ENCODE data around the gene UHRF1. TPM values are rescaled to one million over a fixed set of nuclear protein-coding genes. Genes with fewer than 3 reads are reported as not detected.

UHRF1 gene
- total and polyA plus RNA-seq, 2 of the 4 experiments (the other 2 are of a cell fraction), result 47.4 to 57.4 TPM

DNA sequence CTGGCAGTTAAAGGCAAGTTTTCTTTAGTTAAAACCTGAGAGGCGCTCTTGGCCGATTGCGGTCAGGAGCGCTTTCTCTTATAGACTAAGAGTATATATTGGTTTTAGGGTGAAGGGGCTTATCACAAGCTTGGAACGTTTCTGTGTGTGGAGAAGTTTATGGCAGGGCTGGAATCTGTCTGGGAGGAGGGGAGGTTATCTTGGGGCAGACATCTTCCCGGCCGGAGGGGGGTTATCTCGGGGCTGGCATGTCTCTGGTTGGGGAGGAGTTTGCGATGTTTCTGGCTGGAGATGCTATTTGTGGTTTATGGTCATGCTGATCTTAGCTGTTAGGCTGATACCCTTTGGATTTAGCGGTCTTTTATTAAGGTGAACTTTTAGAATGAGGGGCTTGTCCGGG lies 78.0 kb downstream of the UHRF1 start:
- Histone ChIP-seq H3K4me2 (ENCODE audit: low read depth, low read length) (no peak overlapping the region), H3K36me3 (ENCODE audit: control insufficient read depth, insufficient read depth, low read length) (peaks cover 8% of the 10 kb centered on the region; the same call in 1 of the 2 replicates), H3K4me1 (ENCODE audit: control insufficient read depth, insufficient read depth, low read length) (peaks cover 22% of the 10 kb centered on the region), H3K27ac (ENCODE audit: insufficient read depth, low read length) (no peak overlapping the region), H3K23ac (ENCODE audit: low read depth, low read length) (no peak overlapping the region; the same call in 1 of the 2 replicates), H2AFZ (replicated peaks; ENCODE audit: low read length, poor library complexity) (peak overlapping the region; percentile 23), H3K14ac (replicated peaks; ENCODE audit: low read depth, low read length) (no peak overlapping the region), H3K4ac (ENCODE audit: low read depth, low read length) (0 out of 2 replicates have a peak overlapping the region, but pooled peaks have one; percentile 21), H3K9me3 (ENCODE audit: control insufficient read depth, insufficient read depth, low read length) (no peaks in the 10 kb centered on the region; the same call in 1 of the 2 replicates), H2AK5ac (ENCODE audit: low read depth, low read length) (no peak overlapping the region), H2BK20ac (ENCODE audit: low read depth, low read length) (no peak overlapping the region), H3K27me3 (ENCODE audit: control insufficient read depth, insufficient read depth, low read length) (no peaks in the 10 kb centered on the region), H3K9ac (ENCODE audit: low read depth, low read length) (no peak overlapping the region), H3K4me3 (ENCODE audit: insufficient read depth, low read depth, low read length) (no peak overlapping the region), H3K18ac (ENCODE audit: low read depth, low read length) (no peak overlapping the region), H4K8ac (ENCODE audit: low read depth in 2 of 2, low read length in 2 of 2) (no peak overlapping the region), H4K5ac (ENCODE audit: low read depth, low read length) (no peak overlapping the region), H3K9me1 (ENCODE audit: insufficient read depth, low read length) (peaks cover 26% of the 10 kb centered on the region), H2BK120ac (ENCODE audit: low read depth, low read length) (no peak overlapping the region), H4K20me1 (ENCODE audit: insufficient read depth, low read length) (peaks cover 99% of the 10 kb centered on the region), H2AK9ac (replicated peaks; ENCODE audit: low read depth, low read length, poor library complexity) (no peak overlapping the region), H3K56ac (ENCODE audit: extremely low read depth, insufficient read depth, low read length) (no peak overlapping the region), H4K91ac (ENCODE audit: insufficient read depth, low read depth, low read length) (no peak overlapping the region), H3K79me1 (ENCODE audit: low read depth in 1 of 2, low read length in 2 of 2) (peaks cover 22 to 95% of the 10 kb centered on the region in 2 experiments), H2BK15ac (ENCODE audit: low read depth, low read length) (no peak overlapping the region), H2BK5ac (ENCODE audit: low read depth, low read length, poor library complexity, severe bottlenecking) (no peak overlapping the region)
- TF ChIP-seq ELK1 (IDR thresholded peaks at IDR 0.05; ENCODE audit: borderline replicate concordance, low read depth, low read length) (no peak), RCOR1 (IDR thresholded peaks at IDR 0.05; ENCODE audit: insufficient replicate concordance, low read length) (no peak), RFX5 (IDR thresholded peaks at IDR 0.05; ENCODE audit: low read depth, low read length) (no peak), CHD1 (IDR thresholded peaks at IDR 0.05; ENCODE audit: low read depth, low read length) (no peak), SMC3 (IDR thresholded peaks at IDR 0.05; ENCODE audit: low read depth, low read length) (no peak), POLR2A (IDR thresholded peaks at IDR 0.05; ENCODE audit: low read depth, low read length) (no peak), CEBPB (IDR thresholded peaks at IDR 0.05; ENCODE audit: low read depth, low read length) (no peak), USF2 (IDR thresholded peaks at IDR 0.05; ENCODE audit: low read depth, low read length) (no peak), MAFK (IDR thresholded peaks at IDR 0.05; ENCODE audit: low read depth, low read length) (no peak), RAD21 (IDR thresholded peaks at IDR 0.05; ENCODE audit: low read length) (no peak), MXI1 (IDR thresholded peaks at IDR 0.05; ENCODE audit: borderline replicate concordance, low read depth, low read length) (no peak), BHLHE40 (IDR thresholded peaks at IDR 0.05; ENCODE audit: low read depth, low read length) (no peak), FOS (IDR thresholded peaks at IDR 0.05; ENCODE audit: low read depth, low read length) (no peak), NFE2L2 (IDR thresholded peaks at IDR 0.05; ENCODE audit: low read depth, low read length) (no peak)
- TF ChIP-seq, protein P1, sequence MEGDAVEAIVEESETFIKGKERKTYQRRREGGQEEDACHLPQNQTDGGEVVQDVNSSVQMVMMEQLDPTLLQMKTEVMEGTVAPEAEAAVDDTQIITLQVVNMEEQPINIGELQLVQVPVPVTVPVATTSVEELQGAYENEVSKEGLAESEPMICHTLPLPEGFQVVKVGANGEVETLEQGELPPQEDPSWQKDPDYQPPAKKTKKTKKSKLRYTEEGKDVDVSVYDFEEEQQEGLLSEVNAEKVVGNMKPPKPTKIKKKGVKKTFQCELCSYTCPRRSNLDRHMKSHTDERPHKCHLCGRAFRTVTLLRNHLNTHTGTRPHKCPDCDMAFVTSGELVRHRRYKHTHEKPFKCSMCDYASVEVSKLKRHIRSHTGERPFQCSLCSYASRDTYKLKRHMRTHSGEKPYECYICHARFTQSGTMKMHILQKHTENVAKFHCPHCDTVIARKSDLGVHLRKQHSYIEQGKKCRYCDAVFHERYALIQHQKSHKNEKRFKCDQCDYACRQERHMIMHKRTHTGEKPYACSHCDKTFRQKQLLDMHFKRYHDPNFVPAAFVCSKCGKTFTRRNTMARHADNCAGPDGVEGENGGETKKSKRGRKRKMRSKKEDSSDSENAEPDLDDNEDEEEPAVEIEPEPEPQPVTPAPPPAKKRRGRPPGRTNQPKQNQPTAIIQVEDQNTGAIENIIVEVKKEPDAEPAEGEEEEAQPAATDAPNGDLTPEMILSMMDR (conservative IDR thresholded peaks at IDR 0.05; ENCODE audit: low read depth, low read length), result no peak
- no TSS peak for BruUV-seq (replicated peaks)
- dilution Hi-C loops (cut with HindIII; ENCODE audit: low sequenced_read_pairs, unreplicated experiment), result no loop called here
- intact Hi-C loops (cut with micrococcal nuclease), result no loop called here
- CTCF ChIA-PET, result no interaction called here
- ATAC-seq (ENCODE audit: low read depth) (peak; percentile 35), DNase-seq (no peak)
- POLR2A ChIA-PET (ENCODE audit: unreplicated experiment), result no interaction called here
- in situ Hi-C loops (cut with MboI; ENCODE audit: low sequenced_read_pairs), result no loop called here
- 51% methylated on average over 5 of the region's 11 CpGs; no CpG with 5 or more reads in 1 of the 2 experiments for WGBS, 2 experiments (ENCODE audit: extremely low coverage in 2 of 2, insufficient read length in 1 of 2)
